ENCODE measurements around the gene ATXN7L1.

DNA sequence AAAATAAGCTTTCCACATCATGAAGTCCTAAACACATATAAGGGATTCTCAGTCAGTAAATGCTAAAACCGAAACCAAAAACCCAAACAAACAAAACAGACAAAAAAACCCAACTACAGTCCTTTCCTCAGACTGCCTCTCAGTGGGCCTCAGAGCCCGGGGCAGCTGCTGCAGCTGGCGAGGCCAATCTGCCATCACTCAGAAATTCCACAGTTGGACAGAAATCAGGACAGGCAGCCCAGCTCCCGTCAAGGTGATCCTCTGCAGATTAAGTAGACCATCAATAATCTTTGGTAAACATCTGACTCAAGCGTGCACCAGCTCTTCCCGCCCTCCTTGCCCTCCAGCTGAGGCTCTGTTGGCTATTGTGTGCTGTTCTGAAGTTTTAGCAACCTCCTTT, 142.2 kb downstream of the ATXN7L1 start:
- TF ChIP-seq RAD21 (IDR thresholded peaks at IDR 0.05; ENCODE audit: low read length) (no peak), FOS (IDR thresholded peaks at IDR 0.05; ENCODE audit: low read depth, low read length) (no peak), SMC3 (IDR thresholded peaks at IDR 0.05; ENCODE audit: low read depth, low read length) (no peak), CEBPB (IDR thresholded peaks at IDR 0.05; ENCODE audit: low read depth, low read length) (no peak), NFE2L2 (IDR thresholded peaks at IDR 0.05; ENCODE audit: low read depth, low read length) (no peak), RCOR1 (IDR thresholded peaks at IDR 0.05; ENCODE audit: insufficient replicate concordance, low read length) (no peak), RFX5 (IDR thresholded peaks at IDR 0.05; ENCODE audit: low read depth, low read length) (no peak), MAZ (IDR thresholded peaks at IDR 0.05; ENCODE audit: borderline replicate concordance, low read depth, low read length) (no peak), POLR2A (IDR thresholded peaks at IDR 0.05; ENCODE audit: low read depth, low read length) (no peak)
- TF ChIP-seq, protein P1, sequence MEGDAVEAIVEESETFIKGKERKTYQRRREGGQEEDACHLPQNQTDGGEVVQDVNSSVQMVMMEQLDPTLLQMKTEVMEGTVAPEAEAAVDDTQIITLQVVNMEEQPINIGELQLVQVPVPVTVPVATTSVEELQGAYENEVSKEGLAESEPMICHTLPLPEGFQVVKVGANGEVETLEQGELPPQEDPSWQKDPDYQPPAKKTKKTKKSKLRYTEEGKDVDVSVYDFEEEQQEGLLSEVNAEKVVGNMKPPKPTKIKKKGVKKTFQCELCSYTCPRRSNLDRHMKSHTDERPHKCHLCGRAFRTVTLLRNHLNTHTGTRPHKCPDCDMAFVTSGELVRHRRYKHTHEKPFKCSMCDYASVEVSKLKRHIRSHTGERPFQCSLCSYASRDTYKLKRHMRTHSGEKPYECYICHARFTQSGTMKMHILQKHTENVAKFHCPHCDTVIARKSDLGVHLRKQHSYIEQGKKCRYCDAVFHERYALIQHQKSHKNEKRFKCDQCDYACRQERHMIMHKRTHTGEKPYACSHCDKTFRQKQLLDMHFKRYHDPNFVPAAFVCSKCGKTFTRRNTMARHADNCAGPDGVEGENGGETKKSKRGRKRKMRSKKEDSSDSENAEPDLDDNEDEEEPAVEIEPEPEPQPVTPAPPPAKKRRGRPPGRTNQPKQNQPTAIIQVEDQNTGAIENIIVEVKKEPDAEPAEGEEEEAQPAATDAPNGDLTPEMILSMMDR (conservative IDR thresholded peaks at IDR 0.05; ENCODE audit: low read depth, low read length): no peak
- TF ChIP-seq, protein P2, sequence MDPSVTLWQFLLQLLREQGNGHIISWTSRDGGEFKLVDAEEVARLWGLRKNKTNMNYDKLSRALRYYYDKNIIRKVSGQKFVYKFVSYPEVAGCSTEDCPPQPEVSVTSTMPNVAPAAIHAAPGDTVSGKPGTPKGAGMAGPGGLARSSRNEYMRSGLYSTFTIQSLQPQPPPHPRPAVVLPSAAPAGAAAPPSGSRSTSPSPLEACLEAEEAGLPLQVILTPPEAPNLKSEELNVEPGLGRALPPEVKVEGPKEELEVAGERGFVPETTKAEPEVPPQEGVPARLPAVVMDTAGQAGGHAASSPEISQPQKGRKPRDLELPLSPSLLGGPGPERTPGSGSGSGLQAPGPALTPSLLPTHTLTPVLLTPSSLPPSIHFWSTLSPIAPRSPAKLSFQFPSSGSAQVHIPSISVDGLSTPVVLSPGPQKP (IDR thresholded peaks at IDR 0.05; ENCODE audit: borderline replicate concordance, low read depth, low read length): no peak
- TF ChIP-seq, protein P3, sequence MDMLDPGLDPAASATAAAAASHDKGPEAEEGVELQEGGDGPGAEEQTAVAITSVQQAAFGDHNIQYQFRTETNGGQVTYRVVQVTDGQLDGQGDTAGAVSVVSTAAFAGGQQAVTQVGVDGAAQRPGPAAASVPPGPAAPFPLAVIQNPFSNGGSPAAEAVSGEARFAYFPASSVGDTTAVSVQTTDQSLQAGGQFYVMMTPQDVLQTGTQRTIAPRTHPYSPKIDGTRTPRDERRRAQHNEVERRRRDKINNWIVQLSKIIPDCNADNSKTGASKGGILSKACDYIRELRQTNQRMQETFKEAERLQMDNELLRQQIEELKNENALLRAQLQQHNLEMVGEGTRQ (IDR thresholded peaks at IDR 0.05; ENCODE audit: low read depth, low read length): no peak

Measured in IMR-90 (cell line).